AG04450 (cell line): ENCODE measurements around the gene SEC61A1. TPM values are rescaled to one million over a fixed set of nuclear protein-coding genes. Genes with fewer than 3 reads are reported as not detected.

Source experiments
- CTCF ChIA-PET: fragments of 300-600, 350-600 bp; formaldehyde crosslinking; extraction: SDS; loops from one replicate; lab custom pipeline; 2022; ENCODE audit warnings: antibody characterized with exemption, inconsistent platforms; lab: Charles Lee
- POLR2A ChIA-PET: fragments of 350-600 bp; formaldehyde crosslinking; extraction: SDS; loops from one replicate; lab custom pipeline; 2021; ENCODE audit warnings: antibody characterized with exemption, inconsistent platforms; lab: Yijun Ruan, JAX
- DNase-seq: peaks from one replicate; pipeline ENCODE4 v3.0.0-alpha.2; 2011; ENCODE audit warnings: low read depth, low spot score
- H3K27ac ChIP-seq: one replicate; pipeline ENCODE4 v1.5.1; 2012; ENCODE audit warnings: low read depth, low read length, control low read depth
- H3K27me3 ChIP-seq: one replicate; pipeline ENCODE4 v1.6.0; 2012; ENCODE audit warnings: low read length; ENCODE audit not compliant: control insufficient read depth, insufficient read depth
- H3K4me3 ChIP-seq: 2 replicates; pipeline ENCODE4 v1.5.1; 2011; ENCODE audit warnings: mild to moderate bottlenecking, low read depth, low read length, control low read depth
- H3K9me3 ChIP-seq: 2 replicates; pipeline ENCODE4 v1.5.1; 2012; ENCODE audit warnings: low read length; ENCODE audit not compliant: control insufficient read depth, insufficient read depth
- CTCF ChIP-seq: IDR thresholded peaks from 2 replicates; pipeline ENCODE4 v1.5.1; 2011; ENCODE audit warnings: low read depth, low read length, control low read depth, inconsistent platforms
- polyA plus RNA-seq: library from polyadenylated mRNA; depleted of rRNA; stranded (reverse); fragments of >200 nt; gene quantifications from 2 replicates; pipeline ENCODE4 v1.2.3, GENCODE V29; 2011; rRNA removed
- small RNA-seq: library from RNA; depleted of rRNA; stranded (forward); fragments of <200 nt; gene quantifications from one replicate; pipeline ENCODE3, GENCODE V24; 2012; ENCODE audit warnings: low read depth; ENCODE audit not compliant: insufficient read length

The SEC61A1 gene
- polyA plus RNA-seq, 1 experiment: 639 TPM

- CTCF ChIA-PET: interaction anchor here (1.0 to 2.1 kb wide), 2 partner anchors 22 to 315 kb away, joined by 4 to 8 read pairs; no protein-coding TSS in a partner anchor
- no peak for TF ChIP-seq CTCF
- H3K27ac ChIP-seq: no peak overlapping the region
- POLR2A ChIA-PET: no interaction called here
- no peak overlapping the region for H3K4me3 ChIP-seq
- no peaks in the 10 kb centered on the region for H3K9me3 ChIP-seq
- no peaks in the 10 kb centered on the region for H3K27me3 ChIP-seq
- DNase-seq: no peak
Observed at GRCh38 chr3:128111147-128111546, 58.9 kb downstream of the SEC61A1 start.

- Histone ChIP-seq H3K27me3 (no peaks in the 10 kb centered on the region), H3K9me3 (no peaks in the 10 kb centered on the region), H3K4me3 (no peak overlapping the region), H3K27ac (peak overlapping the region; percentile 22)
- POLR2A ChIA-PET: no interaction called here
- CTCF ChIA-PET: interaction anchor here (1.0 to 2.7 kb wide), 3 partner anchors 17 to 21 kb away, joined by 3 to 7 read pairs (median 3); no protein-coding TSS in a partner anchor
- DNase-seq: peak; percentile 51
- TF ChIP-seq CTCF: peak; percentile 10; the same call in 1 of the 2 replicates
Observed at GRCh38 chr3:128112357-128112968, 60.2 kb downstream of the SEC61A1 start.

GRCh38 chr3:128113817-128114794, 61.9 kb downstream of the SEC61A1 start:
- no peak overlapping the region for H3K4me3 ChIP-seq
- no peak overlapping the region for H3K27ac ChIP-seq
- DNase-seq: no peak
- ChIA-PET CTCF (interaction anchor here (0.9 to 2.7 kb wide), 3 partner anchors 9 to 19 kb away, joined by 3 to 7 read pairs (median 3); no protein-coding TSS in a partner anchor), POLR2A (no interaction called here)
- TF ChIP-seq CTCF: no peak
- no peaks in the 10 kb centered on the region for H3K9me3 ChIP-seq
- no peaks in the 10 kb centered on the region for H3K27me3 ChIP-seq

Small RNA genes lying within 50 kb of the gene (small RNA-seq; reads per million reads assigned to genes)
- 27.2 reads per million, percentile 82 among the genes with 10 or more reads in this experiment for gene RNU2-37P

Other genes starting within 250 kb of the SEC61A1 start
- gene MGLL, start 229.9 kb upstream of the SEC61A1 start, polyA plus RNA-seq: 49.1 and 51.5 TPM in 2 replicates
- gene KBTBD12, start 137.2 kb upstream of the SEC61A1 start, polyA plus RNA-seq: not detected in 2 replicates
- 79.5 and 83.3 TPM in 2 replicates for gene RUVBL1, start 71.4 kb downstream of the SEC61A1 start, polyA plus RNA-seq
- 6.8 and 8.7 TPM in 2 replicates for gene EEFSEC, start 101.0 kb downstream of the SEC61A1 start, polyA plus RNA-seq